NT2/D1 (cell line): ENCODE measurements around the gene IL17B.

ENCODE experiments used
- SUZ12 ChIP-seq: IDR thresholded peaks from 2 replicates; pipeline ENCODE4 v1.6.1; 2011; ENCODE audit not compliant: insufficient read length, insufficient read depth; ENCODE audit errors: extremely low read depth
- YY1 ChIP-seq: IDR thresholded peaks from 2 replicates; pipeline ENCODE4 v1.6.1; 2011; ENCODE audit not compliant: insufficient read length, insufficient read depth
- ZNF274 ChIP-seq: IDR thresholded peaks from 2 replicates; pipeline ENCODE4 v1.6.1; 2011; ENCODE audit warnings: mild to moderate bottlenecking, low read depth, low read length

- TF ChIP-seq ZNF274, result no peak
- TF ChIP-seq SUZ12, result no peak
- no peak for TF ChIP-seq YY1
These were observed 15.7 kb downstream of the IL17B start for GRCh38 chr5:149363358-149363757.
